NCI-H1417 treated with DMSO at 0.1 percent for 48 hours (cell line): ENCODE data around the gene USP6NL.

Source experiments
- DNase-seq: peaks from one replicate; lab custom pipeline; 2025; lab: John Stamatoyannopoulos, UW

USP6NL gene

DNA sequence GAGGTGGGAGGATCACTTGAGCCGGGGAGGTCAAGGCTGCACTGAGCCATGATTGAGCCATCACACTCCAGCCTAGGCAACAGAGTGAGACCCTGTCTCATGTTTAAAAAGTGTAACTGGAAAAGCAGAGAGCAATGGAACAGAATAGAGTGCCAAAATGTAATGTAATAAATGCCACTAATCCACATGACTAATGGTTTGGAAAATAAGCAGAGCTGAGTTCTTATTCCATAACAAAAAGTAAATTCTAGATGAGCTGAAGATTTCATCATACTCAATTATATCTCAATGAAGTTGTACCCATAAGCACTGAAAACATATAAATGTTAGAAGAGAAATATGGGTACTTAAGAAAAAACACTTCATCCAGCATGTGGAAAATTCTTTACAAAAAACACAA lies 132.6 kb downstream of the USP6NL start:
- no peak for DNase-seq

- no peak for DNase-seq
These were observed 135.5 kb downstream of the USP6NL start for GRCh38 chr10:11475831-11476434.

- no peak for DNase-seq
These were observed 138.2 kb downstream of the USP6NL start for GRCh38 chr10:11473128-11473760.

- DNase-seq: no peak
These were observed 139.2 kb downstream of the USP6NL start for GRCh38 chr10:11472158-11472753.

DNA sequence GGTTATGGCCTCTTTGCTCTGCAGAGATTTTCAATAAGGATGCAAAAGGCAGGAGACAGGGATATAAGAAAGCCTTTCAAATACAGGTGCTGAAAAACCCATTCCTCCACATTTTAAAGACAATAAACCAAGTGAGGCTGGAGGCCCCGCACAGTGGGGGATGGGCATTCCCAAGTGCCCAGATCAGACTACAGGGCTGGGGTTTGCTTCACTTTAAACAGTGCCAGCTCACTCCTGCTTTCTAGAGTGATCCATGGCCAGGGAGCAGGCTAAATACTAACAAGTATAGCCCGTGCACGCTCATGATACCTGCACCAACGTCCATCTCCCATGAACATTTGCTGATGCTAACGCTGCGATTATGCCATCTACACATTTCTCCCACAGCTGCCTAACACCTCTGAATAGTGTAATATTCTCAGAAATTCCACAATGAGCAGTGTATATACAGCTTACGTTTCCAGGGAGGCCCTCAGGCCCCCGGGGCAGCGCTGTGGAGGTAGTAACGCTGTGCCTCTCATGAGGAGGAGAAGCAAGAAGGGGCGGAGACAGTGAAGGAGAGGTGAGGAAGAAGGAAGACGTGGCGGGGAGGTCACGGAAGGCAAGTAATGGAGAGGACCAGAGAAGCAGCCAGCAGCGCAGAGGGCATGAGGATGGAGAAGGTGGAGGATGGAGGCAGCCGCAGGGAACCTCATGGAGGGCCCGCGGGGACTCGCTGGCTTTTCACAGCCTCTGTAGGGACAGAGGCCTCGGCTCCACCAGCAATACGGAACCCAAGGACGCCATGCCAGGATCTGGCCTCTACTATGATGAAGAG lies 141.7 kb downstream of the USP6NL start:
- no peak for DNase-seq

- no peak for DNase-seq
These were observed 143.2 kb downstream of the USP6NL start for GRCh38 chr10:11468126-11468742.

- DNase-seq: no peak
These were observed 146.0 kb downstream of the USP6NL start for GRCh38 chr10:11465406-11465805.

- no peak for DNase-seq
These were observed 148.3 kb downstream of the USP6NL start for GRCh38 chr10:11463111-11463510.

DNA sequence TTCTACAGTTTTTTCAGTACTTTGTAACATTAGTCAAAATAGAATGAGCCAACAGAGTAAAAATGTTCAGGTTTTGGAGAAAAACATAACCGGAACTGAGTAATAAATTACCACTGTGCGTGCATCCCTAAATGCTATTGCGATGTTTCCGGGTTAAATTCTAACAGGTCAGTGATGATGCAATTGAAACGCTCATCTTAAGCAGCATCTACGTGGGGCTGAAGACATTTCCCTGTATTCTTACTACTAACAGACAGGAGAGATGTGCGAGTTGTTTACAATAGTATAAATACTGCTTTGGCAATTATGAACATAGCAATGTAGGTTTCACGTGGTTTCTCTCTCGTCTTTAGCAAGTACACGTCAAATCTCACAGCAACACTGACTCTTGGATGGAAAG lies 149.4 kb downstream of the USP6NL start:
- DNase-seq: no peak

DNA sequence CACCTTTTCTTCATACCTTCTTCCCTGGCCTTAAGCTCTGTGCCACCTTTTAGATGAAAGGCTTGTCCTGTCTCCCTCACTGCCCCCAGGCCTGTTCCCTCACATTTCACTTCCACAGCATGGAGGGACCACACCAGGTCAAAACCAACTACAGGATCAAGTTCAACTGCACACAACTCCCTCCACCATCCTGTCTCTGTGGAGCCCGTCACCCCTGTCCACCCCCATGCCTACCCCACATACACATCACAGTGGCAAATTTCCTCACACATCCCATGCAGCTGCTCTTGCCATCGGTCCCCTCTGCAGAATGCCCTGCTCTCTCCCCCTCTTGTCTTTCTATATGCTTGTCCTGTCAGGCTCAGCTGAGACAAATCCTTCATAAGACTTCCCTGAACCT lies 154.1 kb downstream of the USP6NL start:
- DNase-seq: no peak

GRCh38 chr10:11454958-11455566 lies 156.4 kb downstream of the USP6NL start:
- no peak for DNase-seq

DNA sequence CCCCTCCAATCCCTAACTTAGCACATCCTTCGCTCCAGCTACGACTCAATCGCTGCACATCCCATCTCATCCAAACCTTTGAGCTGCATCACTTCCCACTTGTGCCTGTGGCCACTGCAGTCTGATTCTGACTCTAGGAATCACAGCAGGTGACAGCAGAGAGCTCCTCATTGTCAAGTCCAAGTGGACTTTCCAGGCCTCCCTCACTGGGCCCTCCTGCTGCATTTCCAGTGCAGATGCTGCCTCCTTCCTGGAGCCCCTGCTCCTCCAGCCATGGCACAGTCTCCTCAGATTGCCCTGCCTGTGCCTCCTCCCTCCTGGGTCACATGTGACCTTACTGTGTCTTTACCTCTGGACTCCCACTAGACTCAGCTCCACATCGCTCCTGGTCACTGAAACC lies 157.3 kb downstream of the USP6NL start:
- DNase-seq: no peak

DNA sequence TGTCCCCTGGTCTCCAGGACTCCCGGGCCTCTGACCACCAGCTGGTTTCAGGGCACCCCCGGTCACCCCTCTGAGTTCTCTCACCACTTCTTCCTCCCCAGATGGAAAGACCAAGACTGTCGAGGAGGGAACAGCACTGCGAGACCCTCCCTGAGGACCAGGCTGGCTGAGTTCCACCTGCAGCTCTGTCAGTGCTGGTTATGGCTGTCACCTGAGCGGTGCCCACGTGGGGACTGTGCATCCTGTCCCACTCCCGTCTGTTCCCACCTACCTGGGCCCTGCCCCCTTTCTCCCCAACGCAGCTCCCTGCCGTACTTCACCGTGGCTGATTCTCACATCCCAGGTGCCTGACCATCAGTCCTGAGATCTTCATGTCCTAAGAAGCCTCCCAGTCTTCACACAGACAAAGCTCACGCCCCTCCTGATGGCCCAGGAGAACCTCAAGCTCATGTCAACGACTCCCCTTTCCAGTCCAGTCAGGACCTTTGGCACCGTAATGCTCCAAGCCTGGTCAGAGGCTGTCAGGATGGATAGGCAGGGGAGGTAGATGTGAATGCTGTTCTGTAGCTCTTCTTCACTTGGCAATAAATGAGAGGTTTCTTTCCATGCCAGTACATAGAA lies 159.7 kb downstream of the USP6NL start:
- no peak for DNase-seq

- no peak for DNase-seq
These were observed 161.0 kb downstream of the USP6NL start for GRCh38 chr10:11450427-11450826.

- no peak for DNase-seq
These were observed 161.7 kb downstream of the USP6NL start for GRCh38 chr10:11449761-11450160.

DNA sequence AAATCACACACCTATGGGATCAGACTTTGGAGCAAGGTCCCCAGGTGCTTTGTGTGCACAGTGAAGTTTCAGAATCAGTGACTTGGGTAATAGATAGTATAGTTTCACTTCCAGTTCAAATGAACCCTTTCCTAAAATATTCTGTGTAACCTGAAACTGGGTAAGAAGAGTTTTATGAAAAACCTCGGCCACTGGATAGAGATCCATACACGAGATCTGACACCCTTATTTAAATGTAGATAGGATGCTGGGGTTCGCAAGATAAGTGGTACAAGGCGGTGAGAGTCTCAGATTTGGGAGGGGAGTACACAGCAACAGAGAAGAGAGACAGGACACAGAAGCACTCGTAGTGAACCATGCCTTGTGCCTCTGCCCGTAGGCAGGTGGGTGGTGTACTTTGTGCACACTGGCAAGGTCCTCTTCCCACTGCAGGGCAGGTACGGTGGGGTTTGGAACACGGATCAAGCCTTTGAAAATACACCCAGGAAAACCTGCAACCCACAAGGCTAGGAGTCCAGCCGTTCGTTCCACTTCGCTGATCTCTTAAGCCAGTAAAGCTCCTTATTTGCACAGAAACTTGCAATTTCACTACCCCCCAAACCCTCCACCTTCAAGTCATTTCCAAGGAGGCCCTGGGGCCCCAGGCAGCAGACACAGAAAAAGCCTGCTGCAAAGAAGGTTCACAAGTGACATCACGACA lies 162.8 kb downstream of the USP6NL start:
- DNase-seq: no peak

- DNase-seq: no peak
These were observed 163.3 kb downstream of the USP6NL start for GRCh38 chr10:11448190-11448544.

DNA sequence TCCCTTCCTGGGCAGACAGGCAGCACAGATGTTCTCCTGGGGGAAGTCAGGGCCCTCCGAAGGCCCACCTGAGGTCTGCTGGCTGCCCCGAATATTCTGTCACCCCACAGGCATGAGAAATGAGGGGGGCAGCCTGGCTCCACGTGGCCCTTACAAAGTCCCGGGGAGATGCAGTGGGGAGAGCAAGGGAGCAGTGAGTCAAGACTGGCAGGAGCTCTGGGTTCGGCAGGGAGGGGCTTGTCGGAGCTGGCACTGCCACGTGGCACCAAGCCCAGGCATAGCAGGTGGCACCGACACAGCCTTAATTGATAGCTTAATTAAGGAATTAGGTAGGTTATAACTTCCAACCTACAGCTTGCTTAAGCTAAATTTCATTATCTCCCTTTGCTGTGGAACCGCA lies 163.9 kb downstream of the USP6NL start:
- DNase-seq: no peak

- no peak for DNase-seq
These were observed 164.6 kb downstream of the USP6NL start for GRCh38 chr10:11446864-11447263.

GRCh38 chr10:11446133-11446532 lies 165.3 kb downstream of the USP6NL start:
- no peak for DNase-seq
